Neutrophil (primary cell): ENCODE data around the gene RAB6A.

Experiments
- H3K27ac ChIP-seq: fragments of 200-600 bp; sonication (generic); 2 replicates; pipeline ENCODE4 v1.5.1; 2016; ENCODE audit warnings: mild to moderate bottlenecking, moderate library complexity
- H3K27me3 ChIP-seq: fragments of 200-600 bp; sonication (generic); 2 replicates; pipeline ENCODE4 v1.6.0; 2016; ENCODE audit warnings: mild to moderate bottlenecking
- H3K36me3 ChIP-seq: fragments of 200-600 bp; sonication (generic); 2 replicates; pipeline ENCODE4 v1.5.1; 2017
- H3K4me1 ChIP-seq, 2 experiments: fragments of 200-600 bp in 1 of 2; sonication (generic) in 1 of 2; 1 replicate in 1 of 2; 2 replicates in 1 of 2; pipeline versions ENCODE4 v1.5.1 to v1.6.1; 2013 to 2016; ENCODE audit warnings: low read depth in 1 of 2, low read length in 1 of 2, mild to moderate bottlenecking in 1 of 2, moderate library complexity in 1 of 2; ENCODE audit not compliant: control insufficient read depth in 1 of 2, insufficient read depth in 1 of 2
- H3K4me3 ChIP-seq, 2 experiments: fragments of 200-600 bp in 1 of 2; sonication (generic) in 1 of 2; 1 replicate in 1 of 2; 2 replicates in 1 of 2; pipeline ENCODE4 v1.5.1; 2013 to 2016; ENCODE audit warnings: low read depth in 1 of 2, low read length in 1 of 2, mild to moderate bottlenecking in 1 of 2, moderate library complexity in 1 of 2
- H3K9me3 ChIP-seq: fragments of 200-600 bp; sonication (generic); 2 replicates; pipeline ENCODE4 v1.5.1; 2016
- TF ChIP-seq, protein P1 (sequence below): fragments of 200-600 bp; sonication (generic); IDR thresholded peaks from 2 replicates; pipeline ENCODE4 v1.5.1; 2016; ENCODE audit warnings: antibody characterized with exemption

The RAB6A gene

DNA sequence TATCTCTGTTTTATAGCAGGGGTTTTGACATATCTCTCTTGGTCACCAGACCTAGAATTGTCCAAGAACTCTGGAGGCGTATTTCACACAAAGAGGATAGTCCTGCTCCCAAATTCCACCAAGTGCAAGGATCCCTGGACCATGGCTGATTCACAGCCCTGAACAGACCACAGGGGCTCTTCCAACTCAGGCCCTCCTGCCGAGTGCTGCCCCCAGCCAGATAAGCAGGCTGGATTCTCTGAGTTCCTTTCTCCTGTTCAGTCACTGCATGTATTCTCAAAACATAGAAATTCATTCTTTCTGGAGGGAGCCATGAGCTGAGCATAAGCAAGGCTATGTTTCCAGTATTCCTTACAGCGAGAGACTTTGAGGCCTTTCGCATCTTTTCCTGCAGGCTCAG, 127.9 kb downstream of the RAB6A start:
- Histone ChIP-seq H3K4me3 (no peak overlapping the region), H3K27ac (no peak overlapping the region), H3K4me1 (peaks cover 6% of the 10 kb centered on the region in 2 experiments), H3K9me3 (no peaks in the 10 kb centered on the region), H3K27me3 (no peaks in the 10 kb centered on the region), H3K36me3 (no peaks in the 10 kb centered on the region)
- TF ChIP-seq, protein P1, sequence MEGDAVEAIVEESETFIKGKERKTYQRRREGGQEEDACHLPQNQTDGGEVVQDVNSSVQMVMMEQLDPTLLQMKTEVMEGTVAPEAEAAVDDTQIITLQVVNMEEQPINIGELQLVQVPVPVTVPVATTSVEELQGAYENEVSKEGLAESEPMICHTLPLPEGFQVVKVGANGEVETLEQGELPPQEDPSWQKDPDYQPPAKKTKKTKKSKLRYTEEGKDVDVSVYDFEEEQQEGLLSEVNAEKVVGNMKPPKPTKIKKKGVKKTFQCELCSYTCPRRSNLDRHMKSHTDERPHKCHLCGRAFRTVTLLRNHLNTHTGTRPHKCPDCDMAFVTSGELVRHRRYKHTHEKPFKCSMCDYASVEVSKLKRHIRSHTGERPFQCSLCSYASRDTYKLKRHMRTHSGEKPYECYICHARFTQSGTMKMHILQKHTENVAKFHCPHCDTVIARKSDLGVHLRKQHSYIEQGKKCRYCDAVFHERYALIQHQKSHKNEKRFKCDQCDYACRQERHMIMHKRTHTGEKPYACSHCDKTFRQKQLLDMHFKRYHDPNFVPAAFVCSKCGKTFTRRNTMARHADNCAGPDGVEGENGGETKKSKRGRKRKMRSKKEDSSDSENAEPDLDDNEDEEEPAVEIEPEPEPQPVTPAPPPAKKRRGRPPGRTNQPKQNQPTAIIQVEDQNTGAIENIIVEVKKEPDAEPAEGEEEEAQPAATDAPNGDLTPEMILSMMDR, result no peak

DNA sequence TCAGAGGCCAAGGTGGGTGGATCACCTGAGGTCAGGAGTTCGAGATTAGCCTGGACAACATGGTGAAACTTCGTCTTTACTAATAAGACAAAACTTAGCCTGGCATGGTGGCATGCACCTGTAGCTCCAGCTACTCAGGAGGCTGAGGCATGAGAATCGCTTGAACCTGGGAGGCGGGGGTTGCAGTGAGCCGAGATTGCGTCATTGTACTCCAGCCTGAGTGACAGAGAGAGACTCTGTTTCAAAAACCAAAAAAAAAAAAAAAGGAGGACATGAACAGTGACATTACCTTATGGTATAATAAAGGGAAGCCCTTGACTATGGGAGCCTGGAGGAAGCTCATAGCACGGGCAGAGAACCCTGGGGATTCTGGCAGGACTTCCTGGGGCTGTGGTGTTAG, 131.0 kb downstream of the RAB6A start:
- TF ChIP-seq, protein P1, result no peak
- H3K4me1 ChIP-seq, result peaks cover 16 to 19% of the 10 kb centered on the region in 2 experiments
- no peaks in the 10 kb centered on the region for H3K36me3 ChIP-seq

DNA sequence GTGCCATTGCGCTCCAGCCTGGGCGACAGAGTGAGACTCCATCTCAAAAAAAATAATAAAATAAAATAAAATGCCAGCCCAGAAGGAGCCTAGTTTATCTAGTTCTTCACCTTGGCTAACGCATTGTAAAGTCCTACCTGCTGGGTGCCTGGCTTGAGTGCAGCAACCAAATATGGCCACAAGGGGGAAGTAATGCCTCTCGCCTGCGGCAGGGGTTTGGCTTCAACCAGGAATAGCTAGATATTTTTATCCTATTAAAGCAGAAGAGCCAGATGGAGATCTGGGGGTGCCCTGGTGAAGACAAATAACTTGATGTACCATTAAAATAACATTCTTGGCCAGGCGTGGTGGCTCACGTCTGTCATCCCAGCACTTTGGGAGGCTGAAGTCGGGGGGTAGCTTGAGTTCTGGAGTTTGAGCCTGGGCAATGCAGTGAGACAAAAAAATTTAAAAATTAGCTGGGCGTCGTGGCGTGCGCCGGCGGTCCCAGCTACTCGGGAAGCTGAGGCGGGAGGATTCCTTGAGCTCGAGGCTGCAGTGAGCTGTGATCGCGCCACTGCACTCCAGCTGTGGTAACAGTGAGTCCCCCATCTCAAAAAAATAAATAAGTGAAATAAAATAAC, 135.1 kb downstream of the RAB6A start:
- TF ChIP-seq, protein P1, result peak; percentile 89
- H3K4me3 ChIP-seq, result no peak overlapping the region
- H3K4me1 ChIP-seq, result peaks cover 34 to 39% of the 10 kb centered on the region in 2 experiments
- H3K36me3 ChIP-seq, result no peaks in the 10 kb centered on the region
- no peak overlapping the region for H3K27ac ChIP-seq
- no peaks in the 10 kb centered on the region for H3K9me3 ChIP-seq
- no peaks in the 10 kb centered on the region for H3K27me3 ChIP-seq

More for the DNA sequence above, 131.0 kb downstream of the RAB6A start:
- Histone ChIP-seq H3K27me3 (no peaks in the 10 kb centered on the region), H3K9me3 (no peaks in the 10 kb centered on the region), H3K27ac (no peak overlapping the region), H3K4me3 (no peak overlapping the region)
